MCF 10A (cell line): ENCODE measurements around the gene PRSS27. TPM values are rescaled to one million over a fixed set of nuclear protein-coding genes. Genes with fewer than 3 reads are reported as not detected.

Experiments used
- BruUV-seq: library from RNA; stranded (reverse); fragments of 400-500 nt; replicated peaks from 2 replicates; lab custom pipeline; 2021; lab: Mats Ljungman, UMichigan
- CTCF ChIA-PET: fragments of 300-600 bp; sonication (Branson Sonifier 250); formaldehyde crosslinking; extraction: SDS; loops from one replicate; lab custom pipeline; 2021; ENCODE audit warnings: antibody characterized with exemption, inconsistent platforms; lab: Yijun Ruan, JAX
- POLR2A ChIA-PET: fragments of 300-600, 350-650 bp; sonication (Branson Sonifier 250); formaldehyde crosslinking; extraction: SDS; loops from one replicate; lab custom pipeline; 2020; ENCODE audit warnings: antibody characterized with exemption, inconsistent platforms; lab: Yijun Ruan, JAX
- DNase-seq: peaks from one replicate; pipeline ENCODE4 v3.0.0-alpha.2; 2018; ENCODE audit not compliant: unreplicated experiment
- H3K27ac Mint-ChIP-seq: one replicate; pipeline ENCODE4 v1.8.0; 2022; ENCODE audit warnings: mild to moderate bottlenecking, low read depth, mixed read lengths; ENCODE audit not compliant: unreplicated experiment
- H3K27me3 Mint-ChIP-seq: one replicate; pipeline ENCODE4 v1.8.0; 2022; ENCODE audit warnings: mixed read lengths; ENCODE audit not compliant: insufficient read depth, unreplicated experiment
- H3K36me3 Mint-ChIP-seq: one replicate; pipeline ENCODE4 v1.8.0; 2022; ENCODE audit warnings: mild to moderate bottlenecking, moderate library complexity, mixed read lengths; ENCODE audit not compliant: insufficient read depth, unreplicated experiment
- H3K4me1 Mint-ChIP-seq: one replicate; pipeline ENCODE4 v1.8.0; 2022; ENCODE audit warnings: mixed read lengths; ENCODE audit not compliant: insufficient read depth, unreplicated experiment
- H3K4me3 Mint-ChIP-seq: one replicate; pipeline ENCODE4 v1.8.0; 2022; ENCODE audit warnings: mild to moderate bottlenecking, moderate library complexity, mixed read lengths; ENCODE audit not compliant: unreplicated experiment
- H3K9me3 Mint-ChIP-seq: one replicate; pipeline ENCODE4 v1.8.0; 2022; ENCODE audit warnings: mixed read lengths; ENCODE audit not compliant: unreplicated experiment
- CTCF ChIP-seq: fragments of 200-600 bp; IDR thresholded peaks from one replicate; pipeline ENCODE4 v1.8.0; 2022; ENCODE audit warnings: antibody characterized with exemption, mild to moderate bottlenecking; ENCODE audit not compliant: unreplicated experiment
- intact Hi-C: fragments of 100-400 bp; cut with micrococcal nuclease; formaldehyde crosslinking; loops from 2 replicates; pipeline ENCODE4 v1.14.1; 2022
- total RNA-seq: library from RNA; stranded (reverse); gene quantifications from 2 replicates; pipeline ENCODE4 v1.2.3, GENCODE V29; 2022

Gene PRSS27
- total RNA-seq, 1 experiment from 2014 or later: 5.8 TPM

- BruUV-seq: no TSS peak
- Mint-ChIP-seq H3K36me3 (peaks cover 36% of the 10 kb centered on the region), H3K27ac (peak overlapping the region; percentile 39), H3K9me3 (no peaks in the 10 kb centered on the region), H3K4me1 (peaks cover 12% of the 10 kb centered on the region), H3K4me3 (no peak overlapping the region), H3K27me3 (no peaks in the 10 kb centered on the region)
- DNase-seq: no peak
- ChIA-PET CTCF (no interaction called here), POLR2A (interaction anchor here (5.6 to 6.4 kb wide), 2 partner anchors 18 to 26 kb away, joined by 79 to 190 read pairs; partner anchors contain the start of gene ELOB)
- no peak for TF ChIP-seq CTCF
- intact Hi-C loops: no loop called here
Observed at GRCh38 chr16:2749936-2750335, 29.9 kb upstream of the PRSS27 start.

GRCh38 chr16:2749476-2749875 lies 29.5 kb upstream of the PRSS27 start:
- no peak for DNase-seq
- peak overlapping the region; percentile 39 for H3K27ac Mint-ChIP-seq
- ChIA-PET POLR2A (interaction anchor here (5.6 to 6.4 kb wide), 2 partner anchors 19 to 26 kb away, joined by 79 to 190 read pairs; partner anchors contain the start of gene ELOB), CTCF (no interaction called here)
- H3K9me3 Mint-ChIP-seq: no peaks in the 10 kb centered on the region
- H3K27me3 Mint-ChIP-seq: no peaks in the 10 kb centered on the region
- H3K36me3 Mint-ChIP-seq: peaks cover 31% of the 10 kb centered on the region
- no TSS peak for BruUV-seq
- intact Hi-C loops: no loop called here
- no peak for TF ChIP-seq CTCF
- H3K4me1 Mint-ChIP-seq: peaks cover 8% of the 10 kb centered on the region
- H3K4me3 Mint-ChIP-seq: no peak overlapping the region

- no peak for TF ChIP-seq CTCF
- no peaks in the 10 kb centered on the region for H3K9me3 Mint-ChIP-seq
- intact Hi-C loops: no loop called here
- peaks cover 25% of the 10 kb centered on the region for H3K36me3 Mint-ChIP-seq
- BruUV-seq: no TSS peak
- no peak overlapping the region for H3K4me3 Mint-ChIP-seq
- H3K27me3 Mint-ChIP-seq: no peaks in the 10 kb centered on the region
- CTCF ChIA-PET: no interaction called here
- POLR2A ChIA-PET: no interaction called here
- H3K4me1 Mint-ChIP-seq: peaks cover 2% of the 10 kb centered on the region
- H3K27ac Mint-ChIP-seq: no peak overlapping the region
- DNase-seq: no peak
Observed at GRCh38 chr16:2748757-2749455, 28.9 kb upstream of the PRSS27 start.

GRCh38 chr16:2745961-2746360 lies 25.9 kb upstream of the PRSS27 start:
- ChIA-PET CTCF (interaction anchor here (0.6 kb wide), 1 partner anchor 238 kb away, joined by 3 read pairs; no protein-coding TSS in a partner anchor), POLR2A (interaction anchor here (0.8 kb wide), 1 partner anchor 8 kb away, joined by 3 read pairs; no protein-coding TSS in a partner anchor)
- H3K36me3 Mint-ChIP-seq: peaks cover 4% of the 10 kb centered on the region
- H3K4me1 Mint-ChIP-seq: no peaks in the 10 kb centered on the region
- no peak overlapping the region for H3K4me3 Mint-ChIP-seq
- intact Hi-C loops: no loop called here
- no peak for TF ChIP-seq CTCF
- H3K27me3 Mint-ChIP-seq: no peaks in the 10 kb centered on the region
- H3K27ac Mint-ChIP-seq: no peak overlapping the region
- DNase-seq: no peak
- no TSS peak for BruUV-seq
- no peaks in the 10 kb centered on the region for H3K9me3 Mint-ChIP-seq
